GM19463 (cell line): ENCODE measurements around the gene DNAJC18.

ENCODE experiments used
- ATAC-seq: cut with Tn5 transposase; IDR thresholded peaks from one replicate; pipeline ENCODE4 v1.9.1; 2021; ENCODE audit warnings: mild to moderate bottlenecking, moderate library complexity; ENCODE audit not compliant: unreplicated experiment

Gene DNAJC18

GRCh38 chr5:139371482-139372435 lies 67.6 kb downstream of the DNAJC18 start:
- ATAC-seq: no peak

- no peak for ATAC-seq
These were observed 70.1 kb downstream of the DNAJC18 start for GRCh38 chr5:139369181-139369580.

GRCh38 chr5:139368613-139369012 lies 70.7 kb downstream of the DNAJC18 start:
- ATAC-seq: no peak

- no peak for ATAC-seq
These were observed 74.9 kb downstream of the DNAJC18 start for GRCh38 chr5:139364466-139364865.

GRCh38 chr5:139363937-139364336 lies 75.4 kb downstream of the DNAJC18 start:
- no peak for ATAC-seq

- ATAC-seq: no peak
These were observed 77.4 kb downstream of the DNAJC18 start for GRCh38 chr5:139361835-139362429.

GRCh38 chr5:139360384-139360783 lies 78.9 kb downstream of the DNAJC18 start:
- ATAC-seq: no peak
